ENCODE data around the gene ZP1.

The ZP1 gene

DNA sequence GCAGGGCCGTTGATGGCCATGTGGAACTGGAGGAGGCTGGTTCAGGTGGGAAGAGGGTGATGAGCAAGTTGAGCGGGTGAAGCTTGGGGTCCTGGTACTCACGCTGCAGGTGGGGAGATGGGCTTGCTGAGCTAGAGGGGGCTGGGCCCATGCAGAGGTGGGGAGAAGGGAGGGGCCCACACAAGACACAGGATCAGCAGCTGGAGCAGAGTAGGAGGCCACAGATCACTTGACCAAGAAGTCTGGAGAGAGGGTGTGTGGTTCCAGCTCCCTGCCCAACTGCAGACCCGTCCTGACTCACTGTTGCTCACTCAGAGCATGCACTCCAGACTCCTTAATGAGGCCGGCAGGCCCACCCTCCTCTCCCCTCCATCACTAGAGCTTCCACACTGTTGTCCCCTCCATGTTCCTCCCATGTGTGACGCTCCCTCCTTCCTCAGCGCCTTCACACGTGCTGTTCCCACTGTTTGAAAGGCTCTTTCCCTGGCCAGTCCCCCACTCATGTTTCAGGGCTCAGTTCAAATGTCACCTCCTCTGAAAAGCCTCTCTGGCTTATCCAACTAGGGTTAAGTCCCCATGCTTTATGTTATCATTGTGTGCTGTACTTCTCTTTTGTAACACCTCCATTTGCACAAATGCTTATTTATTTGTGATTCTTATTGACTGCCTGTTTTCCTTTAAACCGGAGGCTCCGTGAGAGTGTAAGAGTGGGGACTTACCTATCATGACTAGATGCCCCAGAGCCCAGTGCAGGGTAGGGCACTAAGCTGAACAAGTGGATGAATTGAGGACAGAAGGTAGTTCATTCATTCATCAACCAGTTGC is 23.1 kb upstream of the ZP1 start:
- DNase-seq (ENCODE audit: low spot score) = peak; percentile 39

GRCh38 chr11:60844870-60845221 is 22.5 kb upstream of the ZP1 start:
- DNase-seq (ENCODE audit: low spot score) = no peak

DNA sequence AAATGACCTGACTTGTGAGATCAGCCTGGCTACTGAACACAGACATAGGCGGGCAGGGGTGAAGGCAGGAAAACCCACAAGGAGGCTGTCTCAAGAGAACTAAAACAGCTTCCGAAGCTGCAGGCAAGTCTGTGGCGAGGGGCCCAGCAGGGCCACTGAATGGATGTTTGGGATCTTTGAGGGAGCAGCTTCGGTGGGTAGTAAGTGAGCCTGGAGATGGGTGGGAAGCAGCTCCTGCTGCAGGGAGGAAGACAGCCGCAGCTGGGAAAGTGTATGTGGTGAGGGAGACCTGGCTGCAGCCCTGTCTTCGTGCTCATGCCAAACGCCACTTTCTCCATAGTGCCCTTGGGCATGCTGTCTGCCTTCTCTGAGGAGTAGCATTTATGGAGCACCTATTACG is 22.0 kb upstream of the ZP1 start:
- no peak for DNase-seq (ENCODE audit: low spot score)

DNA sequence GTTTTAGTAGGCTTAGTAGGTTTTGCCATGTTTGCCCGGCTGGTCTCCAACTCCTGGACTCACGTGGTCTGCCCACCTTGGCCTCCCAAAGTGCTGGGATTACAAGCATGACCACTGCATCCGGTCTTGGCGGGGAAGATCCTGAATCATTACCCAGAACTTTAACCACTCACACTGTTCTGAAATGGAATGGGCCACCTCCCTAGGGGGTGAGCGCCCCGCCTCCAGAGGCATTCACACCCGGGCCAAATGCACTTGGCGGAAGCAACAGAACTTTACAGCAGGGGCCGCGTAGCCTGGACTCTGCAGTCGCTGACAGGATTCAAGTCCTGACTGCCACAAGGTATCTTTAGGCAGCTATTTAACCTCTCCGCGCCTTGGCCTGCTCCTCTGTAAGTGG is 20.1 kb upstream of the ZP1 start:
- DNase-seq (ENCODE audit: low spot score) = no peak

GRCh38 chr11:60847896-60848295 is 19.4 kb upstream of the ZP1 start:
- DNase-seq (ENCODE audit: low spot score) = no peak

GRCh38 chr11:60848714-60849151 is 18.6 kb upstream of the ZP1 start:
- no peak for DNase-seq (ENCODE audit: low spot score)

GRCh38 chr11:60849641-60850520 is 17.5 kb upstream of the ZP1 start:
- DNase-seq (ENCODE audit: low spot score) = no peak

- DNase-seq (ENCODE audit: low spot score) = no peak
These were observed 15.8 kb upstream of the ZP1 start for GRCh38 chr11:60851327-60852104.

- DNase-seq (ENCODE audit: low spot score) = no peak
These were observed 15.0 kb upstream of the ZP1 start for GRCh38 chr11:60852117-60852981.

DNA sequence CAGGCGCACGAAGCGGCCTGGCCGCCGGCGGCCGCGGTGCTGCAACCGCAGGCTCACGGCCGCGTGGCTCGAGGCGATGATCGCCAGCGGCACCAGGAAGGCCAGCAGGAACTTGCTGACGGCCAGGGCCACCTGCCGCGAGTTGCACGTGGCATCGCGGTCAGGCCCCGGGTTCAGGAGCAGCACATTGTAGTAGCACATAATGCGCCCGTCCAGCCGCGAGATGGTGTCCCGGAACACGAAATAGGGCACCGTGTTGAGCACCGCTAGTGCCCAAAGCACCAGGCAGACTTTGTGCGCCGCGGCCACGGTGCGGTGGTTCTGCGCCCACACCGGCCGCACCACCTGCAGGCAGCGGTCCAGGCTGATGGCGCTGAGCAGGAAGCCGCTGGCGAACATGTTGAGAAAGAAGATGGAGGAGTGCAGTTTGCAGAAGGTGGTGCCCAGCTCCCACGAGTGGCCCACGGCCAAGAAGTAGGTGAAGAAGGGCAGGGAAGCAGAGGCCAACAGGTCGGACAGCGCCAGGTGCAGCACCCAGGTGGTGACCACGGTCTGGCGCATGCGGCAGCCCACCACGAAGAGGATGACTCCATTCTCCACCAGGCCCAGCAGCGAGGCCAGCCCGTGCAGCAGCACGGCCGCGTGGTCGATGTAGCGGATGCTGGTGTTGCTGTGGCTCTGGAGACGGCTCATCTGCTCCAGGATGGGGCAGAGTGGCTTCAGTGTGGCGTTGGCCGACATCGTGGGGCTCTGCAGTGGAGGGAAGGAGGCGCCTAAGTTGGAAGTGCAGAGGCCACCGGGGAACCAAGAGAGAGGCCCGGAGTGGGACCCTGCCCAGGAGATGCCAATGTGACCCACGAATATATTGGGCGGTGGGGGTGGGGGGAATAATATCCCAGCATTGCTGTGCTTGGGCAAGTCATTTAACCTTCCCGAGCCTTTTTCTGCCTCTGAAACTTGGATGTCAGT is 14.1 kb upstream of the ZP1 start:
- no peak for DNase-seq (ENCODE audit: low spot score)

DNA sequence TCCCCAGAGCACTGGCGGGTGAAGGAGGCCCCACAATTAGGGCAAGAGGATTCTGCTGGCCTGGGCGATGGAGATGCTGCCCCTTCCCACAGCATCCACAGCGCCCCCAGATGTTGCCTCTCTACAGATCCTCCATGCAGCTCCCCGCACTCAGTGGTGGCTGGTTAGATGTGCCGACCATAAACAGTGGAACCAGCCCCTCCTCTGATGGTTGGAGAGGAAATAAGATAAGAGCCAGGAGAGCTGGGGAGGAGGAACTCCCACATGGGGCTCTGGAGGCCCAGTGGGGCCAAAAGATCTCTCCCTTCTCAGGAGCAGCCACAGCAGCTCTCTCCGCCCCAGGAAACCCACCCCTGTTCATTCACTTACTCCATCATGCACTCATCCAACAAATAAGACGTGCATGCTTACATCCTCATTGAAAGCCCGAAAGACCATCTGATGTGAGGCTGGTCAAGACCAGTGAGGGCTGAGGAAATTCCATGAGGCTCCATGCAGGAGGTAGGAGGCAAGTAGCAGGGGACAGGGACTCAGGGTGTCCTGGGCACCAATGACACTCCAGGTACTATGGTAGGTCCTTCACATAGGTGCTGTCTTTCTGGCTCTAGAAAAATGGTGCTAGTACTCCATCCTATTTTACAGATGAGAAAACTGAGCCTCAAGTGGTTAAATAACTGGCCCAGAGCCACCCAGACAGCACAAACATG is 13.0 kb upstream of the ZP1 start:
- DNase-seq (ENCODE audit: low spot score) = no peak

- no peak for DNase-seq (ENCODE audit: low spot score)
These were observed 12.3 kb upstream of the ZP1 start for GRCh38 chr11:60854847-60855725.

DNA sequence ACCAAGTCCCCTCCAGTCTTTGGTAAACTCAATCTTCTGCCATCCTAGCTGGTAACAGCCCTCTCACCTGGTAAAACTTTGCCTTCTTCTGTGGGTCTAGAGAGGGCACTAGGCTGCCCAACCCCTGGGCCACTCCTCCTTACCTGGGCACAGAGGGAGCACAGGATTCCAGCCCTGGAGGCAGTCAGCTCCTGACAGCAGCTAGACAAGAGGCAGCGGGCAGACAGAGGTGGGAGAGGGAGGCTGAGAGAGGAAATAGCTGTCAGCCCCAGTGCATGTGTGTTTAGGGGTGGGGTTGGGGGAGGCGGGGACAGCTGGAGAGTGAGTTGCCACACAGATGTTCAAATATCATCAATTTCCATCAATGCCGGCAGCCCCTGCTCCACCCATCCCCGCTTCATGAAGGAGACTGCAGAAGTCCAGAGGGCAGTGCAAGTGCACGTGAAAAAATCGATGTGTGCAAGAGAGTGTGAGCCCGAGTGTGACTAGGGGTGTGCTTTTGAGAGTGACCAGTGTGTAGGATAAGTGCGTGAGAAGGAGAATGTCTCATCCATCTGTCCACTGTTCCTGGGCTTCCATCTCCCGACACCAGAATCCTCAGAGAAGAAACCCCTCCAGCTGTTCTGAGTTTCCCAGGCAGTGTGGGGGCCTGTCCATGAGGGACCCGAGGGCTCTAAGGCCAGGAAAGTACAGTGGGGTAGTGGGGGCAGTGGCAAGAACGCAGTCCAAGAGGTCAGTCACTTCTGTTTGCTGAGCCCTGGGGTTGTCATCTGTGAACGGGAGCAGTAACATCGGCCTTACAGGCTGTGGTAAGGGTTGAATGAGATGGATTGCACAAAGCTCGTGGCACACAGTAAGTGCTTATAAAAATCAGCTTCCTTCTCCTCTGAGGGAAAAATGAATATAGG is 11.4 kb upstream of the ZP1 start, which contains the start of gene PTGDR2:
TSS of gene PTGDR2 (minus strand) at position 225 of the 908 bp plus-strand sequence. CDS start 2,228 bp downstream, outside the sequence.
- peak; percentile 26 for DNase-seq (ENCODE audit: low spot score)

GRCh38 chr11:60857378-60858232 is 9.7 kb upstream of the ZP1 start:
- no peak for DNase-seq (ENCODE audit: low spot score)

DNA sequence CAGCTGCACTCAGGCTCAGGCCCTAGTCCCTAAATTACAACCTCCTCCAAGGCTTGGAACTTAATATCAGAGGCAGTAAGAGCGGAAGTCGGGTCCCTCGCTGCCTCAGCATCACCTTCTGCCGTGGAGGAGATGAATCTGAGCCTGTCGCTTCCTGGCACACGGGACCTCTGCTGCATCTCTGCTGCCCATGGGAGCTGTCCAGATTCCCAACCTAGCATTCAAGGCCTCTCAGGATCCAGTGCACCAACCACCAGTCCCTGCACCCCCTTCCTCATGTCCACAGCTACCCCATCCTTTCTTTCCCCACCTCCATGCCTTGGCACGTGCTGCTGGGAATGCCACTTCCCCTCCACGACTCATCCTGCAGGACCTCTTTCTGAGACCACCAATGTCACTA is 9.1 kb upstream of the ZP1 start:
- DNase-seq (ENCODE audit: low spot score) = no peak

- no peak for DNase-seq (ENCODE audit: low spot score)
These were observed 8.4 kb upstream of the ZP1 start for GRCh38 chr11:60858731-60859464.
